OCI-LY3 (cell line): ENCODE data around the gene ZNF385A.

Source experiments
- H2AFZ ChIP-seq: fragments of 200-600, 300-600 bp; shearing (Covaris generic); 2 replicates; pipeline ENCODE4 v1.6.0; 2014; ENCODE audit warnings: antibody characterized with exemption, low read depth, low read length
- H3K27ac ChIP-seq: fragments of 200-600, 300-600 bp; sonication (generic); 2 replicates; pipeline ENCODE4 v1.5.1; 2014; ENCODE audit warnings: mild to moderate bottlenecking, low read length, moderate library complexity, mixed read lengths
- H3K27me3 ChIP-seq: fragments of 200-600, 300-600 bp; sonication (generic); 2 replicates; pipeline ENCODE4 v1.6.1; 2014; ENCODE audit warnings: low read depth, low read length, mixed read lengths
- H3K36me3 ChIP-seq: fragments of 200-600, 300-600 bp; sonication (generic); replicated peaks from 2 replicates; pipeline ENCODE3; 2014; ENCODE audit warnings: low read depth, low read length, mixed read lengths
- H3K4me1 ChIP-seq: fragments of 300-600, 200-600 bp; sonication (generic); 2 replicates; pipeline ENCODE4 v1.6.1; 2014; ENCODE audit warnings: low read length, mixed read lengths
- H3K4me2 ChIP-seq: fragments of 200-600, 300-600 bp; sonication (generic); 2 replicates; pipeline ENCODE4 v1.6.1; 2014; ENCODE audit warnings: low read length, mixed read lengths
- H3K4me3 ChIP-seq: fragments of 300-600, 200-600 bp; sonication (generic); 2 replicates; pipeline ENCODE4 v1.5.1; 2014; ENCODE audit warnings: antibody characterized with exemption, mild to moderate bottlenecking, low read length, moderate library complexity
- H3K79me2 ChIP-seq: fragments of 300-600, 200-600 bp; shearing (Covaris generic); 2 replicates; pipeline ENCODE4 v1.6.1; 2014; ENCODE audit warnings: mild to moderate bottlenecking, low read length, mixed read lengths
- H3K9ac ChIP-seq: fragments of 300-600, 200-600 bp; shearing (Covaris generic); 2 replicates; pipeline ENCODE4 v1.6.0; 2014; ENCODE audit warnings: mild to moderate bottlenecking, low read length, moderate library complexity
- H3K9me3 ChIP-seq: fragments of 200-600, 300-600 bp; shearing (Covaris generic); 2 replicates; pipeline ENCODE4 v1.6.1; 2014; ENCODE audit warnings: low read length, mixed read lengths; ENCODE audit not compliant: insufficient read depth
- H4K20me1 ChIP-seq: fragments of 200-600, 300-600 bp; sonication (generic); 2 replicates; pipeline ENCODE4 v1.6.1; 2016; ENCODE audit warnings: low read length, mixed read lengths; ENCODE audit not compliant: insufficient read depth
- EZH2phosphoT487 ChIP-seq: fragments of 200-600 bp; shearing (Covaris generic); IDR thresholded peaks from 2 replicates; pipeline ENCODE4 v1.6.1; 2018; ENCODE audit warnings: antibody characterized with exemption, mixed run types, low read depth
- TF ChIP-seq, protein P1 (sequence below): fragments of 200-600, 300-600 bp; sonication (generic); IDR thresholded peaks from 2 replicates; pipeline ENCODE4 v1.5.1; 2014; ENCODE audit warnings: antibody characterized with exemption, low read length, low read depth

ZNF385A gene

DNA sequence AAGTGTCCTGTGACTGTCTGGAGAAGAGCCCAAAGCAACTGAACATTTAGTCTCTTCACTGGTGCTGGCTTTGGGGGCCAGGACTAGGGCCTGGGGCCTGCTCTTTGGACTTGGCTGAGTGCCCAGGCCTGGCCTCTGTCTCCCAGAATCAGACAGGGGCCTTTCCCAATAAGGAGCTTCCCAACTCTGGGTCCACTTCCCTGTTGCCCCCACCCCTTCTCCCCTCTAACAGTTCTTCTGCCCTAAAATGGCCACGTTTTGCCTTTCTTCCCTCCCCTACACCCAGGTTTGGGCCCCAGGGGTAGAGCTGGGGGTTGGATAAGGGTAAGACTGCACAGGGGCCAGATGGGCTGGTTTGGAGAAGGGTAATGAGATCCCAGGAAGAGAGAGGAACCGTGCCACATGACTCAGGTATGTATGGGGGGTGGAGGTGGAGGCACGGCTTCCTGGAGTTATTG is 44.5 kb upstream of the ZNF385A start:
- Histone ChIP-seq H3K4me1 (no peaks in the 10 kb centered on the region), H3K4me2 (no peak overlapping the region), H3K4me3 (no peak overlapping the region), H3K9me3 (no peaks in the 10 kb centered on the region), H2AFZ (no peak overlapping the region), H4K20me1 (no peaks in the 10 kb centered on the region), H3K27me3 (peaks cover 66% of the 10 kb centered on the region), H3K9ac (no peak overlapping the region), H3K27ac (no peak overlapping the region), H3K79me2 (no peaks in the 10 kb centered on the region), H3K36me3 (no peaks in the 10 kb centered on the region)
- no peak for TF ChIP-seq EZH2phosphoT487
- TF ChIP-seq, protein P1, sequence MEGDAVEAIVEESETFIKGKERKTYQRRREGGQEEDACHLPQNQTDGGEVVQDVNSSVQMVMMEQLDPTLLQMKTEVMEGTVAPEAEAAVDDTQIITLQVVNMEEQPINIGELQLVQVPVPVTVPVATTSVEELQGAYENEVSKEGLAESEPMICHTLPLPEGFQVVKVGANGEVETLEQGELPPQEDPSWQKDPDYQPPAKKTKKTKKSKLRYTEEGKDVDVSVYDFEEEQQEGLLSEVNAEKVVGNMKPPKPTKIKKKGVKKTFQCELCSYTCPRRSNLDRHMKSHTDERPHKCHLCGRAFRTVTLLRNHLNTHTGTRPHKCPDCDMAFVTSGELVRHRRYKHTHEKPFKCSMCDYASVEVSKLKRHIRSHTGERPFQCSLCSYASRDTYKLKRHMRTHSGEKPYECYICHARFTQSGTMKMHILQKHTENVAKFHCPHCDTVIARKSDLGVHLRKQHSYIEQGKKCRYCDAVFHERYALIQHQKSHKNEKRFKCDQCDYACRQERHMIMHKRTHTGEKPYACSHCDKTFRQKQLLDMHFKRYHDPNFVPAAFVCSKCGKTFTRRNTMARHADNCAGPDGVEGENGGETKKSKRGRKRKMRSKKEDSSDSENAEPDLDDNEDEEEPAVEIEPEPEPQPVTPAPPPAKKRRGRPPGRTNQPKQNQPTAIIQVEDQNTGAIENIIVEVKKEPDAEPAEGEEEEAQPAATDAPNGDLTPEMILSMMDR = no peak

- Histone ChIP-seq H3K9me3 (no peaks in the 10 kb centered on the region), H3K4me3 (no peak overlapping the region), H2AFZ (no peak overlapping the region), H3K4me2 (no peak overlapping the region), H3K9ac (no peak overlapping the region), H4K20me1 (no peaks in the 10 kb centered on the region), H3K79me2 (no peaks in the 10 kb centered on the region), H3K4me1 (no peaks in the 10 kb centered on the region), H3K27me3 (peaks cover 69% of the 10 kb centered on the region), H3K27ac (no peak overlapping the region), H3K36me3 (no peaks in the 10 kb centered on the region)
- no peak for TF ChIP-seq EZH2phosphoT487
- TF ChIP-seq, protein P1 = no peak
Measured at GRCh38 chr12:54428050-54429013, 43.8 kb upstream of the ZNF385A start.

DNA sequence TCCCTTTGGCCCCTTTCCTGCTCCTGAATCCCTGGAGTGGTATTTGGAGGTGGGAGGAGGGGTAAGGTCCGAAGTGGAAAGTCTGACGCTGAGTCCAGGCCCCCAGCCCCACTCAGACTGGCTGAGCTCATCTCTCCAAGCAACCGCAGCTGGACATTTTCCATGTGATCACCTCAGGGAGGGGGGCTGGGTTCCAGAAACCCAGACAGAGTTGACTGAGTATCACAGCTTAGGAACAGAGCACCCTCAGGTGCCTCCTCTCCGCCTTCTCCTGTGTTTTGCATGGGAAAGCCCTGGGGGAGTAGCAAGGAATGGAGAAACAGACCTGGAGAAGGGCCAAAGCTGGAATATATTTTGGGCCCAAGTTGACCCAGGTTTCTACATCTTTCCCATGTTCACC is 42.6 kb upstream of the ZNF385A start:
- no peaks in the 10 kb centered on the region for H3K4me1 ChIP-seq
- H3K4me3 ChIP-seq = no peak overlapping the region
- no peak overlapping the region for H3K4me2 ChIP-seq
- TF ChIP-seq EZH2phosphoT487 = no peak
- TF ChIP-seq, protein P1 = no peak
- no peak overlapping the region for H2AFZ ChIP-seq
- no peaks in the 10 kb centered on the region for H3K36me3 ChIP-seq
- no peak overlapping the region for H3K27ac ChIP-seq
- H3K9ac ChIP-seq = no peak overlapping the region
- H3K27me3 ChIP-seq = peaks cover 69% of the 10 kb centered on the region
- no peaks in the 10 kb centered on the region for H3K9me3 ChIP-seq
- H4K20me1 ChIP-seq = no peaks in the 10 kb centered on the region
- no peaks in the 10 kb centered on the region for H3K79me2 ChIP-seq

DNA sequence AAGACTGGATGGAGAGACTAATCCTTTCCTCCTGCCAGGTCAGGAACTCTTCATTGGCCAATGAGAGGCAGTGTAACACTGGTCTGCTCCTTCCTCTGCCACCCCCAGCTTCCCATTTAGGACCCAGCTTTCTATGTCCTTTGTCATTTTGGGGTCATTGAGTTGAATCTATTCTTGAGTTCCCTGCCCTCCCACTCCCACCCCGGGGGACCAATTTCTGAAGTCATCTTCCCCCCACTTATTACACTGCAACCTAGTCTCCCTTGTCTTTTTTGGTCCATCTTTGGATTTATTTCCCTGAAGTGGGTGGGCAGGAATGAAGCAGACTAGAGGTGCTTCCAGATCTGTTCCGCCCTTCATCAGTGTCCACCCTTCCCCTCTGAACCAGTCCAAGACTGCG is 42.2 kb upstream of the ZNF385A start:
- Histone ChIP-seq H3K79me2 (no peaks in the 10 kb centered on the region), H3K4me1 (no peaks in the 10 kb centered on the region), H3K27ac (no peak overlapping the region), H3K4me3 (no peak overlapping the region), H2AFZ (no peak overlapping the region), H3K27me3 (peaks cover 69% of the 10 kb centered on the region), H4K20me1 (no peaks in the 10 kb centered on the region), H3K9ac (no peak overlapping the region), H3K4me2 (no peak overlapping the region), H3K36me3 (no peaks in the 10 kb centered on the region), H3K9me3 (no peaks in the 10 kb centered on the region)
- TF ChIP-seq, protein P1 = no peak
- TF ChIP-seq EZH2phosphoT487 = no peak
